Brain microvascular endothelial cell (primary cell): ENCODE measurements around the gene PFN1.

Source experiments
- DNase-seq: peaks from one replicate; pipeline ENCODE4 v3.0.0-alpha.2; 2020
- H3K27ac ChIP-seq: fragments of 250-450 bp; sonication (Bioruptor Pico); 2 replicates; pipeline ENCODE4 v1.5.1; 2020; ENCODE audit warnings: mild to moderate bottlenecking, moderate library complexity
- H3K27me3 ChIP-seq: fragments of 250-450 bp; sonication (Bioruptor Pico); replicated peaks from 2 replicates; pipeline ENCODE4 v1.5.1; 2020; ENCODE audit warnings: mild to moderate bottlenecking
- H3K36me3 ChIP-seq: fragments of 250-450 bp; sonication (Bioruptor Pico); replicated peaks from 2 replicates; pipeline ENCODE4 v1.5.1; 2020; ENCODE audit warnings: mild to moderate bottlenecking
- H3K4me3 ChIP-seq: 2 replicates; pipeline ENCODE4 v1.5.1; 2011; ENCODE audit warnings: low read depth, mild to moderate bottlenecking, control low read depth, low read length, moderate library complexity
- in situ Hi-C: cut with HindIII; loops from 2 replicates; pipeline ENCODE4 v1.10.0; 2017; ENCODE audit warnings: low sequenced_read_pairs, low pct_ligation_motif_present
- TF ChIP-seq, protein P1 (sequence below): IDR thresholded peaks from 2 replicates; pipeline ENCODE4 v1.5.1; 2011; ENCODE audit warnings: low read depth, mild to moderate bottlenecking, moderate library complexity, low read length, control low read depth, inconsistent platforms; ENCODE audit errors: missing control alignments

PFN1 gene

DNA sequence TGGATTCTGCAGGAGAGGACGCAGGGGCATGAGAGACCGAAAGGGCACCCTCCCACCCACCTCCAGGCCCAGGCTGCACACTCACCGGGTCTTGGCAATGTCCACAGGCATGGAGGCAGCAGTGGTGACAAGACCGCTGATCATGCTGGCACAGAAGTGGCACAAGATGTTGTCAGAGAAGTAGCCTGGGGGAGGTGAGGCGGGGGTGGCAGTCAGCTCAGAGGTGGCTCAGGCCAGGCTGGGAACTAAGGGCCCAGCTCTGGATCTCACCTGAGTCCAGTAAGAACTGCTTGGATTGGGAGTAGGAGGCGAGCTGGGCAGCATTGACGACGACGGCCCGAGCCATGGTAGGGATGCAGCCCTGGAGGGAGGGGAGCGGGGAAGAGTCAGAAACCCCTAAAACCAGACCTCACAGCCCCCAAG is 10.2 kb downstream of the PFN1 start:
- TF ChIP-seq, protein P1, sequence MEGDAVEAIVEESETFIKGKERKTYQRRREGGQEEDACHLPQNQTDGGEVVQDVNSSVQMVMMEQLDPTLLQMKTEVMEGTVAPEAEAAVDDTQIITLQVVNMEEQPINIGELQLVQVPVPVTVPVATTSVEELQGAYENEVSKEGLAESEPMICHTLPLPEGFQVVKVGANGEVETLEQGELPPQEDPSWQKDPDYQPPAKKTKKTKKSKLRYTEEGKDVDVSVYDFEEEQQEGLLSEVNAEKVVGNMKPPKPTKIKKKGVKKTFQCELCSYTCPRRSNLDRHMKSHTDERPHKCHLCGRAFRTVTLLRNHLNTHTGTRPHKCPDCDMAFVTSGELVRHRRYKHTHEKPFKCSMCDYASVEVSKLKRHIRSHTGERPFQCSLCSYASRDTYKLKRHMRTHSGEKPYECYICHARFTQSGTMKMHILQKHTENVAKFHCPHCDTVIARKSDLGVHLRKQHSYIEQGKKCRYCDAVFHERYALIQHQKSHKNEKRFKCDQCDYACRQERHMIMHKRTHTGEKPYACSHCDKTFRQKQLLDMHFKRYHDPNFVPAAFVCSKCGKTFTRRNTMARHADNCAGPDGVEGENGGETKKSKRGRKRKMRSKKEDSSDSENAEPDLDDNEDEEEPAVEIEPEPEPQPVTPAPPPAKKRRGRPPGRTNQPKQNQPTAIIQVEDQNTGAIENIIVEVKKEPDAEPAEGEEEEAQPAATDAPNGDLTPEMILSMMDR: no peak
- no peak overlapping the region for H3K27ac ChIP-seq
- no peak overlapping the region for H3K4me3 ChIP-seq
- in situ Hi-C loops: no loop called here
- H3K36me3 ChIP-seq: peaks cover 22% of the 10 kb centered on the region
- no peak for DNase-seq
- no peaks in the 10 kb centered on the region for H3K27me3 ChIP-seq

DNA sequence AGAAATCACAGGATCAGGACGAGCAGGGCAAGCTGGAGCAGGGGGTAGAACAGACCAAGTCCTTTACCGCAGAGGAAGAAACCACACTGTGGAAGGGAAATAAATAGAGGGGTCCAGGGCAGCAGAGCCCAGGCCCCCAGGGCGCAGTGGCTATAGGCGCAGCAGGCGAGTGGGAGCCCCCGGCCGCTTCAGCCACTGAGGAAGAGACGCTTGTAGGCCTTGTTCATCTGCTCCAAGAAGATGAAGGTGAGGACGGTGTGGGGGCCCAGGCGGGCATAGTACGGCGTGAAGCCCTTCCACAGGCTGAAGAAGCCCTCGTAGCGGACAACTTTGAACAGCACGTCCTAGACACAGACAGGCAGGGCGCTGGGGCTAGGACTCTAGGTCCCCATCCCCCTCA is 10.8 kb downstream of the PFN1 start:
- TF ChIP-seq, protein P1: no peak
- H3K27ac ChIP-seq: no peak overlapping the region
- H3K4me3 ChIP-seq: no peak overlapping the region
- H3K27me3 ChIP-seq: no peaks in the 10 kb centered on the region
- no peak for DNase-seq
- peaks cover 17% of the 10 kb centered on the region for H3K36me3 ChIP-seq
- in situ Hi-C loops: no loop called here

- H3K36me3 ChIP-seq: peaks cover 14% of the 10 kb centered on the region
- H3K27ac ChIP-seq: no peak overlapping the region
- H3K27me3 ChIP-seq: no peaks in the 10 kb centered on the region
- in situ Hi-C loops: no loop called here
- DNase-seq: no peak
- TF ChIP-seq, protein P1: no peak
- H3K4me3 ChIP-seq: no peak overlapping the region
Observed at GRCh38 chr17:4936436-4936835, 11.9 kb downstream of the PFN1 start.

DNA sequence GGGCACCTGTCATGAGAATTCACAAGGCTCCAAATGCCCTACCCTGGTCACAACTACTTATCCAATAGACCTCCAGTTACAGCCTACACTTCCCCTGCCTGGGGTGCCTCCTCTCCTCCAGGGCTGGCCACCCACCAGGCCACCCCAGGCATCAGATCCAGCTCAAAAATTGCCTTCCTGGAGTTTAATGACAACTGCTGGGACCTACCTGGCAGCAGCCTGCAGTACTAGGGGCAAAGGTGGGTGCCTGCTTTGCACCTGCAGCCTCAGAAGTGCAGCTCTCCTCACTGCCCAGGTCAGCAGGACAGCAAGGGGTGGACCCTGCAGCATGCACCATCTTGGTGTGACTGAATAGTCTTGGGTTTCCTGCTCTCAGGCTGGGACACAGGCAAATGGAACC is 12.7 kb downstream of the PFN1 start:
- Histone ChIP-seq H3K4me3 (no peak overlapping the region), H3K27ac (no peak overlapping the region), H3K36me3 (peaks cover 14% of the 10 kb centered on the region), H3K27me3 (no peaks in the 10 kb centered on the region)
- DNase-seq: no peak
- TF ChIP-seq, protein P1: no peak
- in situ Hi-C loops: no loop called here

GRCh38 chr17:4934173-4934979 is 14.0 kb downstream of the PFN1 start:
- in situ Hi-C loops: no loop called here
- no peak overlapping the region for H3K27ac ChIP-seq

More at GRCh38 chr17:4934173-4934979, 14.0 kb downstream of the PFN1 start:
- H3K27me3 ChIP-seq: no peaks in the 10 kb centered on the region
- peaks cover 14% of the 10 kb centered on the region for H3K36me3 ChIP-seq
- DNase-seq: peak; percentile 33
- H3K4me3 ChIP-seq: no peak overlapping the region
- TF ChIP-seq, protein P1: peak; percentile 70
